GM12891 (cell line): Measurements from ENCODE around the gene LYPD1.

Experiments used
- PAX5 ChIP-seq: IDR thresholded peaks from 2 replicates; pipeline ENCODE4 v1.6.1; 2011; ENCODE audit warnings: low read length, moderate library complexity, mild to moderate bottlenecking; ENCODE audit not compliant: insufficient read depth, severe bottlenecking
- POLR2A ChIP-seq: IDR thresholded peaks from 2 replicates; pipeline ENCODE4 v1.6.1; 2011; ENCODE audit warnings: low read depth, low read length, control low read depth
- POLR2AphosphoS5 ChIP-seq: IDR thresholded peaks from 2 replicates; pipeline ENCODE4 v1.6.1; 2011; ENCODE audit warnings: low read depth, low read length, control low read depth
- POU2F2 ChIP-seq: IDR thresholded peaks from 2 replicates; pipeline ENCODE4 v1.6.1; 2011; ENCODE audit warnings: low read depth, mild to moderate bottlenecking, control low read depth, low read length, moderate library complexity
- SPI1 ChIP-seq: IDR thresholded peaks from 2 replicates; pipeline ENCODE4 v1.6.1; 2011; ENCODE audit warnings: low read depth, low read length, control low read depth
- TAF1 ChIP-seq: IDR thresholded peaks from 2 replicates; pipeline ENCODE4 v1.6.1; 2011; ENCODE audit warnings: low read depth, low read length, control low read depth

- TF ChIP-seq POLR2AphosphoS5 (no peak), POLR2A (no peak), SPI1 (no peak), TAF1 (no peak), PAX5 (no peak), POU2F2 (no peak)
Measured at GRCh38 chr2:132598536-132598935, 71.5 kb downstream of the LYPD1 start.
